Stimulated activated naive CD8-positive, alpha-beta T cell treated with anti-CD3 and anti-CD28 coated beads, Interleukin-15, amount 100 ng/mL, for 72 hours (primary cell): ENCODE data around the gene TSEN34.
"Not testable (repeated sequence)": the region's sequence is repeated elsewhere in the genome, so short reads cannot be mapped to it uniquely, and the experiment has no call there.

Experiments used
- ATAC-seq: fragments of 150-1000 bp; cut with Tn5 transposase; 2 replicates; pipeline ENCODE4 v1.10.0; 2021; ENCODE audit warnings: mild to moderate bottlenecking, moderate library complexity
- DNase-seq, 2 donors: peaks; one replicate each; pipeline ENCODE4 v3.0.0; 2021 to 2022
- H3K27ac Mint-ChIP-seq, 2 donors: one replicate each; pipeline ENCODE4 v1.8.0; 2022; ENCODE audit warnings: mild to moderate bottlenecking in 2 of 2, mixed read lengths in 2 of 2, moderate library complexity in 2 of 2
- H3K27me3 Mint-ChIP-seq: one replicate; pipeline ENCODE4 v1.8.0; 2022; ENCODE audit warnings: mixed read lengths
- H3K4me1 Mint-ChIP-seq: one replicate; pipeline ENCODE4 v1.8.0; 2022; ENCODE audit warnings: mild to moderate bottlenecking, mixed read lengths
- H3K4me3 Mint-ChIP-seq, 2 donors: one replicate each; pipeline ENCODE4 v1.8.0; 2022; ENCODE audit warnings: mild to moderate bottlenecking in 2 of 2, mixed read lengths in 2 of 2, moderate library complexity in 1 of 2
- H3K9me3 Mint-ChIP-seq, 2 donors: one replicate each; pipeline ENCODE4 v1.8.0; 2022; ENCODE audit warnings: mixed read lengths in 2 of 2

The TSEN34 gene

DNA sequence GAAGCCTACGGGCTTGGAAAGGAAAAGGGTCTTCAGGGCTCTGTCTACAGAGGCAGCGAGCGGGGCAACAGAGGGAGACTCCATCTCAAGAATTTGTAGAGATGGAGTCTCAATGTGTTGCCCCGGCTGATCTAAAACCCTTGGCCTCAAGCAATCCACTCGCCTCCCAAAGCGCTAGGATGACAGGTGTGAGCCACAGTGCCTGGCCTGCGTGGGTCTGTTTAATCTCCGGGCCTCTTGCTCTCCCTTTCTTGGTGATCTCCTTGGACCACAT lies 17.6 kb downstream of the TSEN34 start:
- Mint-ChIP-seq H3K27me3 (no peaks in the 10 kb centered on the region), H3K4me1 (peaks cover 77% of the 10 kb centered on the region), H3K27ac (peak overlapping the region; percentile 64 to 90), H3K4me3 (peak overlapping the region; percentile 46 to 49), H3K9me3 (no peaks in the 10 kb centered on the region)
- DNase-seq, result no peak
- ATAC-seq, result no peak

DNA sequence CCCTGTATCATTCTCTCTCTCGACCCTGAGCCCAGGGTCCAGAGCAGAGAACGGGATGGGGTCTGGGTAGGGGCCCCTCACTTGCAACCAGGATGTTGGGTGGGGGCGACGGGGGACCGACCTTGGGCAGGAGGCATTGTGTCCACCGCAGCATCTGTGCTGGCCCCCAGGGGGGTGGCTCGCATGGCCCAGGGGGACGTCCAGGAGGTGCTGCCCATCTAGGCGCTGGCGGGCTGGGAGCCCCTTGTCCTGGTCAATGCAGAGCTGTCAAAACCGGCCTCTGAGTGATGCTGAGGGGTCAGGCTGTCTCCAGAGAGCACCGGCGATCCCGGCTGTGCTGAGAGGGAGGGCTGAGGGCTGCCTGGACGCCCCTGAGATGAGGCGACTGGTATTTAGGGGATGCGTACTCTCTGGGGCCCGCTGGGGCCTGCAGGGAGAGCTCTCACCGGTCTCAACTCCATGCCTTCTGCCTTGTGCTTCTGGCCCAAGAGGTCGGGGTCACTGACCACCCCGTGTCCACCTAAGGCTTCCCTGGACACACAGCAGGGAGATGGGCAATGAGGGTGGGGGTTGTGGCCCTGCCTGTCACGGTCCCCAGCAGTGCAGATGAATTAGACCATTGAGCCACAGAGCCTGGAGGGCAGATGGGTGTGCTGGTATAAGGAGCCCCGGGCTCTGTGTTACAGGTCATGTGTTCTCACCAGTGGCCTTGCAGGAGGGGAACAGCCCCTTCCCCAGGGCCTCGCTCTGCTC lies 18.1 kb downstream of the TSEN34 start:
- Mint-ChIP-seq H3K4me3 (peak overlapping the region in 1 of 2 donors; percentile 49), H3K4me1 (peaks cover 72% of the 10 kb centered on the region), H3K27me3 (no peaks in the 10 kb centered on the region), H3K27ac (peak overlapping the region in 1 of 2 donors; percentile 81), H3K9me3 (no peaks in the 10 kb centered on the region)
- ATAC-seq (no peak), DNase-seq (no peak)

DNA sequence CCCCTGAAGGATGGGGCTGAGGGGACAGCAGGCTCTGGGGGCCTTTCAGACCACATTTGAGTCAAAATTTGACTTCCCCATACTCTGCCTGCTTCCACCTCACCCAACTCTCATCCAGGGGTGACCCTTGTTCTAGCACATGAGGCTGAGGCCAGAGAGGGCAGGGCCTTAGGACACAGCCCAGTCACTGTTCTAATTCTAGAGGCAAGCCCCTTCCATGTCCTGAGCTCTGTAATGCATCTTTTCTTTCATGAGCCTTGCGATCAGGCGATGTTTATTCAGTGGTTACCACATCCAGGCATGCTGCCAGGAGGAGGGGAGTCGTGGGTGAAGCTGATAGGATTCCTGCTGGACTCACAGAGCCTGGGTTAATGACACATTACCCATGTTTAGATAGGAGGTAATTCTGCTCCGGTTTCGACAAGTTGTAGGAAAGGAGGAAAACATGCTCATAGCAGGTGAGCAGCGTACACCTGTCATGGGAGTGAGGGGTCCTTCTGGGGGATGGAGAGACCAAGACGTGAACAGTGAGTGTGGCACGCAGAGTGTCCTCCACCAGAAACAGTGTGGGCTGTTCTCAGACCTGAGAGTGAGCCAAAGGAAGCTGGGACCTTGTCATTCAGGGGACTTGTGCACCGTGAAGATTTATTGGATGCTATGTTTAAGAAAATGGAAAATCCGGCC lies 18.8 kb downstream of the TSEN34 start:
- DNase-seq, result no peak

DNA sequence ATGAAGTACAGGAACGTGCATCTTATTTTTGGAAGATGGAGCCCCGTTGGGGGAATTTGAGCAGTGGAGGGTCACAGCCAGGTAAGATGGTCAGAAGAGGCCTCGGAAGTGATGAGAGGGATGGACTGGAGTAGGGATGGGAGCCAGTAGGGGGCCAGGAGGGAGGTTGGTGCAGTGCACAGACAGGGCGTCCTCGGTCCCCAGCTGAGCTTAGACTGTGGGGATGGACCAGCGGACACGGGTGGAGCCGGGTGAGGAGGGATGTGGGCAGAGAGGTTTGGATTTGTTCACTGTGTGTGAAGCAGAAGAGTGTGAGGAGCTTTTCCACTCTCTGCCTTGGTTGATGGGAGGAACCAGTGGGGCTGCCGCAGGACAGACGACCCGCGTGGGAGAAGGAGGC lies 20.1 kb downstream of the TSEN34 start:
- H3K27ac Mint-ChIP-seq, result peak overlapping the region; percentile 6 to 38
- H3K4me1 Mint-ChIP-seq, result peaks cover 52% of the 10 kb centered on the region
- no peaks in the 10 kb centered on the region for H3K27me3 Mint-ChIP-seq
- ATAC-seq (no peak), DNase-seq (no peak)
- H3K9me3 Mint-ChIP-seq, result no peaks in the 10 kb centered on the region
- peak overlapping the region in 1 of 2 donors; percentile 34 for H3K4me3 Mint-ChIP-seq

More for the DNA sequence above, 18.8 kb downstream of the TSEN34 start:
- Mint-ChIP-seq H3K4me1 (peaks cover 65% of the 10 kb centered on the region), H3K27ac (peak overlapping the region; percentile 81 to 89), H3K9me3 (no peaks in the 10 kb centered on the region), H3K27me3 (no peaks in the 10 kb centered on the region), H3K4me3 (peak overlapping the region; percentile 46 to 64)
- no peak for ATAC-seq

DNA sequence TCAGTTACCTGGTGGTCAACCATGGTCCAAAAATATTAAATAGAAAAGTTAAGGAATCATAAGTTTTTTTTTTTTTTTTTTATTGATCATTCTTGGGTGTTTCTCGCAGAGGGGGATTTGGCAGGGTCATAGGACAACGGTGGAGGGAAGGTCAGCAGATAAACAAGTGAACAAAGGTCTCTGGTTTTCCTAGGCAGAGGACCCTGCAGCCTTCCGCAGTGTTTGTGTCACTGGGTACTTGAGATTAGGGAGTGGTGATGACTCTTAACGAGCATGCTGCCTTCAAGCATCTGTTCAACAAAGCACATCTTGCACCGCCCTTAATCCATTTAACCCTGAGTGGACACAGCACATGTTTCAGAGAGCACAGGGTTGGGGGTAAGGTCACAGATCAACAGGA lies 23.1 kb downstream of the TSEN34 start:
- not testable (repeated sequence) for ATAC-seq
- peaks cover 22% of the 10 kb centered on the region for H3K4me1 Mint-ChIP-seq

DNA sequence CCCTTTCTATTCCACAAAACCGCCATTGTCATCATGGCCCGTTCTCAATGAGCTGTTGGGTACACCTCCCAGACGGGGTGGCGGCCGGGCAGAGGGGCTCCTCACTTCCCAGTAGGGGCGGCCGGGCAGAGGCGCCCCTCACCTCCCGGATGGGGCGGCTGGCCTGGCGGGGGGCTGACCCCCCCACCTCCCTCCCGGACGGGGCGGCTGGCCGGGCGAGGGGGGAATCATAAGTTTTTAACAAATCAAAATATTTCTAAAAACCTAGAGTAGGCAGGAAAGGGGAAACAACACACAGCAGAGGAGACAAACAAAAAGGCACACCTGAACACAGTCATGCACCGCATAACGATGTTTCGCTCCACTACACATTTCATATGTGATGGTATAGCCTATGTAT lies 23.6 kb downstream of the TSEN34 start:
- H3K9me3 Mint-ChIP-seq, ATAC-seq, H3K4me3 Mint-ChIP-seq, H3K27me3 Mint-ChIP-seq, DNase-seq, H3K27ac Mint-ChIP-seq: not testable (repeated sequence)
- peaks cover 17% of the 10 kb centered on the region for H3K4me1 Mint-ChIP-seq

More for the DNA sequence above, 23.1 kb downstream of the TSEN34 start:
- H3K27ac Mint-ChIP-seq, DNase-seq, H3K4me3 Mint-ChIP-seq, H3K27me3 Mint-ChIP-seq, H3K9me3 Mint-ChIP-seq: not testable (repeated sequence)

DNA sequence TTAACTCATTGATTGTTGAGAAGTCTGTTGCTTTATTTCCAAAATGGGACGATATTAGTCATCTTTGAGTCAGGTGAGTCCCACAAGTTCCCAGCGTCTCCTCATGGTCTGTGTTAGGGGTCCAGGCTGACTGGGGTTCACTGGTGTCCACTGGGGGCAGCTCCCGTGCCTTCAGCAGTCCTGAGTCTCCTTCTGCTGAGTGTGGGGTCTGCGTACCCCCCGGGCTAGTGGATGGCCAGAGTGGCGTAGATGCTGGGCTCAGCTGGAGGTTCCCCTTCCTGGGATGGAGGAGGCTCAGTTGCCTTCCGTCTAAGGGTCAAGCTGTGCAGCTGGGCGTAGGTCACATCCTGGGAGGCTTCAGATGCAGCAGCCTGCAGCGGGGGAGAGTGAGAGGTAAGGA lies 25.8 kb downstream of the TSEN34 start:
- no peak for DNase-seq
- H3K27ac Mint-ChIP-seq, result no peak overlapping the region
- H3K9me3 Mint-ChIP-seq, result no peaks in the 10 kb centered on the region
- H3K4me3 Mint-ChIP-seq, result no peak overlapping the region
- H3K27me3 Mint-ChIP-seq, result no peaks in the 10 kb centered on the region
- no peaks in the 10 kb centered on the region for H3K4me1 Mint-ChIP-seq
- ATAC-seq, result no peak

DNA sequence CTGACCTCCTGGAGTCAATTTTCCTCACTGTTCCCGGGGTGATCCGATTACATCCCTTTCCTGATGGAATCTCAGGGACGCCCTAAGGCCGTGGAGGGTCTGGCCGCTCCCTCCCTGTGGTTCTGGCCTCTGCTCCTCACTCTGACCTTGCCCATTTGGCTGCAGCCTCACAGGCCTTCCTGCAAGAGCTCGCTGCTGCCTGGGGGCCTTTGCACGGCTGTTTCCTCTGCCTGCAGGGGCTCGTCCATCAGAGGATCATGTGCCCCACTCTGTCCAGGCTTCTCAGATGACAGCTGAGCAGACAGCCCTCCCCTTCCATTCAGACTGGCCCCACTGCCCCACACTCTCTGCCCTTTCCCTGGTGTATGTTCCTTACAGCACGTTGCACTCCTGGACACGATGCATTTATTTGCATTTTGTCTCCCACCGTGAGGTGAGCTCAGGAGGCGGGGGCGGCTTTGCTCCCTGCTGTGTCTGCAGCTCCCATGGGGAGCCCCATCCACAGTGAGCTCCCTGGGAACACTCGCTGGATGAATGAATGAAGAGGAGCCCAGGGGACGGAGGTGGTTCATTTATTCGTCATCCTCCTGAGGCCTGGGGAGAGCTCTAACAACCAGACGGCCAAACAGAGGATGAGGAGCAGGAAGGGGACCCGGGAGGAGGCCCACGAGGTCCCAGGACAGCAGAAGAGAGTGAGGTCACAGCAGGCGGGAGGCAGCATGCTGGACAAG lies 26.6 kb downstream of the TSEN34 start:
- H3K27ac Mint-ChIP-seq, result peak overlapping the region in 1 of 2 donors; percentile 83
- H3K9me3 Mint-ChIP-seq, H3K4me1 Mint-ChIP-seq, DNase-seq, H3K4me3 Mint-ChIP-seq, ATAC-seq, H3K27me3 Mint-ChIP-seq: not testable (repeated sequence)

DNA sequence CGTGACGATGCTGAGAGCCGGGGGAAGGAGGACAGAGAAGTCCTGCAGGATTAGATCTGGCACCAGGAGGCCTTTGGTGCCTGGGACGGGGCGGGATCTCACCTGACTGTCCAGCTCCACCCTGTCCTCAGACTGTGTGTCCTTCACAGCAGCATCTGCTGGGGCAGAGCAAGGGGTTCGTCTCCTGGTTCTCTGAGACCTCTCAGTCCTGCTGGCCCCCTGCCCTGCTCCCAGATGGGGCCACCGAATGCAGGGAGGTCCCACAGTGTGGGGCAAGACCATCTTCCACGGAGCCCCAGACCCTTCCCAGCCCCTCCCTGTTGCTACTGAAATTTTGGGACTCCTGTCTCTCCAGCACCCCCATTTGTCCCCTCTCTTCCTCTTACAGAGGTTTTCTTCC lies 27.2 kb downstream of the TSEN34 start:
- Mint-ChIP-seq H3K27ac (no peak overlapping the region), H3K4me3 (no peak overlapping the region), H3K4me1 (peaks cover 9% of the 10 kb centered on the region), H3K9me3 (no peaks in the 10 kb centered on the region), H3K27me3 (peaks cover 8% of the 10 kb centered on the region)
- no peak for ATAC-seq
- DNase-seq, result no peak

DNA sequence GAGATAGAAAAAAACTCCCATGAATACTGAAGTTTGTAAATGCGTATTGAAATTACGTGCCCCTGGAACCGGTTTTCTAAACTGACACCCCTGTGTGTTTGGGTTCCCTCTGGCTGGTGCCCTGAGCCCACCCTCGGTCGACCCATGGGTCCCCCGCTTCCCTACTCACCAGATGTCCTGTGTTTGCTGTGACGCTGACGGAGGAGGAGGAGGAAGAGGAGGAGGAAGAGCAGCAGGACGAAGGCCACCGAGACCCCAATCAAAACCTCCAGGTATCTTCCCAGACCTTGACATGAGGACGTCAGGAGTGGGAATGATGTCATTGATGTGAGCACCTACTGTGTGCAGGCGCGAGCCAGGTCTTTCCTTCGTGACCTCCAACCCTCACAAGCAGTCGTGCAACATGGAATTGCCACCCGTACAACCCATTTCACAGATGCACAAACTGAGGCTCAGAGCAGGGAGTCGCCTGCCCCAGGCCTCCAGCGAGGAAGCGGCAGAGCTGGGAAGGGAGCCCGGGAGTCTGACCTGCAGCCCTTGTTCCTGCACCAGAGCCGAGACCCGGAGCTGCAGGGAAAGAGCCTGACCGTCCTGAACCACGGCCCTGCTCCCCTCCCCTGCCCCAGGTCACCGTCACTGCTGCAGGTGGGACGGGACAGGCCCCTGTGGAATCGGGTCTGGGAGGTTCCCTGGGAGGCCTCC lies 28.0 kb downstream of the TSEN34 start:
- ATAC-seq, result no peak
- peaks cover 17% of the 10 kb centered on the region for H3K27me3 Mint-ChIP-seq
- H3K9me3 Mint-ChIP-seq, result no peaks in the 10 kb centered on the region
- DNase-seq, result no peak
- no peak overlapping the region for H3K27ac Mint-ChIP-seq
- no peak overlapping the region for H3K4me3 Mint-ChIP-seq
- H3K4me1 Mint-ChIP-seq, result peaks cover 11% of the 10 kb centered on the region

DNA sequence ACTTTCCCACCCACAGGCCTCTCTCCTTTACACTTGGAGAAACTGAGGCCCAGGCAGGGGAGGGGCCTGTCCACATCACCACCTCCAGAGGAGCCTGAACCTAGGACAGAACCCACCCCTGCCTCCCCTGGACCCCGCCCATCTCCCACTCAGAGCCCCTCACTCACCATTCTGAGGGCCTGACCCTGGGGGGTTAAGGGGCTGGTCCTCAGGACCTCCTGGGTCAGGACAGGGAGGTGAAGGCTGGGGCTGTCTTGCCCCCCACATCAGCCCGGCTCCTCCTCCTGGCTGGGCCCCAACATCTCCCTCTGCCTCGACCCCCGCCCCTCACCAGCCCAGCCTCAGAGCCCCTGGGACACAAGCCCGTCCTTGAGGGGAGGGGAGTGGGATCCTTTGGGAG lies 28.6 kb downstream of the TSEN34 start:
- Mint-ChIP-seq H3K27me3 (peaks cover 19% of the 10 kb centered on the region), H3K4me1 (peaks cover 11% of the 10 kb centered on the region)
- not testable (repeated sequence) for DNase-seq, ATAC-seq, H3K27ac Mint-ChIP-seq, H3K9me3 Mint-ChIP-seq, H3K4me3 Mint-ChIP-seq

DNA sequence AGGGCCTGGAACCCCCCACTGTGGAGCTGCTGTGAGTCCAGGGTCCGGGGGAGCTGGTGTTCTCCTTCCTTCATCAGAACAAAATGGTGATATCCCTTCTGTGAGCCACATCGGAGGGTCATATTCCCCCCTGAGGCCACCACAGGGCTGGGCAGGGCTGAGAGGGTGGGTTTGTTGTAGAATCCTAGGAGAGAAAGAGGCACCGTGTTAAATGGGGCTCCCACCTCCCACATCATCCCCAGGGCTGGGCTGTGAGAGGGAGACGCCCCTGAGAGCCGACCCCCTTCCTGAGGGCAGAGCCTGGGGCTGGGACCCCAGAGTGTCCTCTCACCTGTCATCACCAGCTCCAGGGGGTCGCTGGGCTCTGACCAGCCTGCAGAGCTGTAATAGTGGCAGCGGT lies 30.8 kb downstream of the TSEN34 start:
- H3K4me1 Mint-ChIP-seq, result peaks cover 11% of the 10 kb centered on the region
- not testable (repeated sequence) for H3K4me3 Mint-ChIP-seq, ATAC-seq, H3K27ac Mint-ChIP-seq, H3K9me3 Mint-ChIP-seq, DNase-seq
- H3K27me3 Mint-ChIP-seq, result peaks cover 19% of the 10 kb centered on the region

DNA sequence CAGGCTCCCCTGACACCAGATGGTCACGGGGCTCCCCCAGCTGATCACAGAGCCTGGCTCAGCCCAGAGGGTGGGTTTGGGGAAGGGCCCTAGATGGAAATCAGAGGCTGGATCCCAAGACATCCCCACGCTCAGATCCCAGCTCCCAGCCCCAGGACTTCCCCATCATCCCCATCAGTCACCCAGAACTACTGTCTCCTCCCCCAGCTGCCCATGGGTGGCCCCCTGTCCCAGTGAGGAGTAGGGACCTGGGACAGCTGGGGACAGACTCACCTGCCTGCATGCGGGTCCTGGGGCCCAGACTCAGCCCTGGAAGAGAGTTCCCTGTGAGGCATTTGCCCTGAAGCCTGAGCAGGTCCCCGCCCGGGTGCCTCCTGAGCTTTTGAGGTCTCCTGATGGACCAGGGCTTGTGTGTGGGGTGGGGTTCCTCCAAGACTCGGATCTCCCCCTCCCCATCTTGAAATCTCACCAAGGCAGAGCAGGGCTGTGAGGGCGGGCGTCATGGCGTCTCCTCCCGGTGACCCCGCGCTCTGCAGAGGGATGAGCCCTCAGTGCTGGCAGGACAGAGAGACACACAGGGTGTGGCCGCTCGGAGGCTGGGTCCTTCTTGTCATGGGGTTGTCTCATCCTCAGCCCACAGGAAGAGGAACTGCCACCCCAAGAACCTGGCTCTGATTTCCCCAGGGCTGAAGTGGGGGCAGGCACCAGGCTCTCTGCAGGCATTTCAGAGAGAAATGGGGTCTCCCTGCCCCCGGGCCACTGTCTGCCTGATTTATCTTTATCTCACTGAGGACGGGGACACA lies 31.6 kb downstream of the TSEN34 start, which contains the start of gene LILRB3:
Gene LILRB3 (minus strand): TSS at position 534 of the 803 bp plus-strand sequence. CDS start 31 bp downstream, at position 503.
- not testable (repeated sequence) for DNase-seq, H3K4me3 Mint-ChIP-seq, H3K9me3 Mint-ChIP-seq
- ATAC-seq, result peak; percentile 40
- Mint-ChIP-seq H3K27me3 (peaks cover 19% of the 10 kb centered on the region), H3K4me1 (peaks cover 11% of the 10 kb centered on the region), H3K27ac (peak within 1 kb of the TSS in 1 of 2 donors; percentile 66)

DNA sequence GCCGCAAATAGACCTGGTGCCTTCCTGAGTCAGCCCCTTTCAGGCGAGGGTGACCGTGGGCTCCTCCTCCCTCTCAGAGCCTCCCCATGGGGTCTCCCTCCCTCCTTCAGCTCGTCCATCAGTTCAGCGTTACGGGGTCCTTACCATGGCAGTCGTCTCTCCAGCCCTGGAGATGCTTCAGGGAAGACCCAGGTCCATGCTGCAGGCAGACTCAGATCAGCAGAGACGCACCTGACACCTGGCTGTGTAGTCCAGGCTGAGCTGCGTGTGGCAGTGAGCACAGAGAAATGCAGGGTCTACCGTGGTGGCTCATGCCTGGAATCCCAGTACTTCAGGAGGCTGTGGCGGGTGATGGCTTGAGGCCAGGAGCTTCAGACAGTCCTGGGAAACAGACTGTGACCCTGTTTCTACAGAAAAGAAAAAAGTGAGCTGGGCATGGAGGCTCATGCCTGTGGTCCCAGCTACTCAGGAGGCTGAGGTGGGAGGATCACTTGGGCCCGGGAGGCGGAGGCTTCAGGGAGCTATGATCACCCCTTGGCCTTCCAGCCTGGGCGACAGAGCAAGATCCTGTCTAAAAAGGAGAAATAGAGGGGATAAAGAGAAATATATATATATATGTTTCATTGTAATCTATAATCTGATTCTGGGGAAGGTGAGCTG lies 32.3 kb downstream of the TSEN34 start:
- Mint-ChIP-seq H3K4me1 (peaks cover 11% of the 10 kb centered on the region), H3K27me3 (peaks cover 19% of the 10 kb centered on the region)
- not testable (repeated sequence) for DNase-seq, H3K9me3 Mint-ChIP-seq, H3K4me3 Mint-ChIP-seq, H3K27ac Mint-ChIP-seq, ATAC-seq
